ENCODE data around the gene FOXP1.

DNA sequence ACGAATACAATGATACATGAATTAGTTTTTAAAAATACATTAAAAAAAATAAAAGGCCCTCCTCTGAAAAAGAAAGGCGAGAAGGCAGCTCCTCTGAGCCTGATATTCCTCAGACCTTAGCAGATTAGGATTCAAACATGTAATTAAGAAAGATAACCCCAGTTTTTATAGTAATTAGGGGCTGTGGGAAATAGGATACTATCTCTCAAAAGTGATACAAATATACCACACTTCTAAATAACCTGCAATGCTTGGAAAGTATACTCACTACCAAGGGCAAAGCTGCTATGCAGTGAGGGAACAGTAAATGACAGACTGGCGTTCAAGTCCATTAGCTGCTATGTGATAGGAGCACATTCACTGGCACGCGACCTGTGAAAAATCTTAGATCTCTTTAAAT, 445.1 kb downstream of the FOXP1 start:
- TF ChIP-seq, protein P1, sequence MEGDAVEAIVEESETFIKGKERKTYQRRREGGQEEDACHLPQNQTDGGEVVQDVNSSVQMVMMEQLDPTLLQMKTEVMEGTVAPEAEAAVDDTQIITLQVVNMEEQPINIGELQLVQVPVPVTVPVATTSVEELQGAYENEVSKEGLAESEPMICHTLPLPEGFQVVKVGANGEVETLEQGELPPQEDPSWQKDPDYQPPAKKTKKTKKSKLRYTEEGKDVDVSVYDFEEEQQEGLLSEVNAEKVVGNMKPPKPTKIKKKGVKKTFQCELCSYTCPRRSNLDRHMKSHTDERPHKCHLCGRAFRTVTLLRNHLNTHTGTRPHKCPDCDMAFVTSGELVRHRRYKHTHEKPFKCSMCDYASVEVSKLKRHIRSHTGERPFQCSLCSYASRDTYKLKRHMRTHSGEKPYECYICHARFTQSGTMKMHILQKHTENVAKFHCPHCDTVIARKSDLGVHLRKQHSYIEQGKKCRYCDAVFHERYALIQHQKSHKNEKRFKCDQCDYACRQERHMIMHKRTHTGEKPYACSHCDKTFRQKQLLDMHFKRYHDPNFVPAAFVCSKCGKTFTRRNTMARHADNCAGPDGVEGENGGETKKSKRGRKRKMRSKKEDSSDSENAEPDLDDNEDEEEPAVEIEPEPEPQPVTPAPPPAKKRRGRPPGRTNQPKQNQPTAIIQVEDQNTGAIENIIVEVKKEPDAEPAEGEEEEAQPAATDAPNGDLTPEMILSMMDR (IDR thresholded peaks at IDR 0.05; ENCODE audit: insufficient read depth, low read length, poor library complexity, severe bottlenecking) = no peak
- no peak for TF ChIP-seq EZH2phosphoT487 (conservative IDR thresholded peaks at IDR 0.05; ENCODE audit: low read length)

Measured in SU-DHL-6 (cell line).